Pancreas (tissue), 10 donors: ENCODE results near the gene CDH7. TPM values are rescaled to one million over a fixed set of nuclear protein-coding genes. Genes with fewer than 3 reads are reported as not detected.

ENCODE experiments used
- ATAC-seq, 4 donors: fragments of 200-7000 bp; cut with Tn5 transposase; one replicate each; pipeline versions ENCODE4 v1.8.0 to v1.9.1; 2020; ENCODE audit warnings: mild to moderate bottlenecking in 4 of 4, moderate library complexity in 4 of 4
- DNase-seq, 6 donors: peaks; one replicate each; pipeline ENCODE4 v3.0.0-alpha.2; 2020
- FAIRE-seq: peaks from 2 replicates; lab custom pipeline; 2012; peaks lifted over from hg19 to GRCh38; lab: Jason Lieb, UNC
- H3K27ac ChIP-seq, 4 donors: fragments of 200-600 bp; sonication (generic); 1 replicate in 3 of 4; 2 replicates in 1 of 4; pipeline versions ENCODE4 v1.5.0 to v1.8.0; 2020
- H3K27me3 ChIP-seq, 4 donors: fragments of 200-600 bp; one replicate each; pipeline ENCODE4 v1.8.0; 2021
- H3K36me3 ChIP-seq, 3 donors: fragments of 200-600 bp; sonication (generic) in 1 of 3; one replicate each; pipeline versions ENCODE4 v1.5.0 to v1.8.0; 2020 to 2021
- H3K4me1 ChIP-seq, 3 donors: fragments of 200-600 bp; one replicate each; pipeline ENCODE4 v1.8.0; 2021
- H3K4me3 ChIP-seq, 4 donors: fragments of 200-600 bp; sonication (generic) in 2 of 4; one replicate each; pipeline versions ENCODE4 v1.5.0 to v1.8.0; 2020 to 2021
- H3K9me3 ChIP-seq, 4 donors: fragments of 200-600 bp; one replicate each; pipeline ENCODE4 v1.8.0; 2021
- CTCF ChIP-seq, 4 donors: fragments of 200-600 bp; sonication (generic) in 3 of 4; IDR thresholded peaks; one replicate each; pipeline versions ENCODE4 v1.5.0 to v1.8.0; 2021; ENCODE audit warnings: antibody characterized with exemption in 4 of 4
- WGBS, 2 donors: extraction: QIAGEN DNeasy Blood & Tissue Kit; methylation state at CpG; one replicate each; pipeline ENCODE4 v1.1.7; 2013; 5-methylcytosine and 5-hydroxymethylcytosine counted together
- intact Hi-C, 3 donors: fragments of 100-400 bp; cut with DNase I; formaldehyde crosslinking; loops; one replicate each; pipeline versions ENCODE4 v1.11.1 to v1.14.2; 2022
- polyA plus RNA-seq, 2 donors: library from polyadenylated mRNA; stranded (reverse); fragments of 200-250 nt; gene quantifications; one replicate each; pipeline ENCODE4 v1.2.3, GENCODE V29; 2013
- total RNA-seq, 6 donors: library from RNA; stranded (reverse); fragmentation: NEBNext Ultra II Directional in 4 of 6; extraction: Animal tissue kit (Norgen Biotek cat#: 25700) in 4 of 6; gene quantifications; one replicate each; pipeline versions ENCODE4 v1.2.1 to v1.2.4, GENCODE V29; 2021 to 2023
- donor health status: healthy with polysubstance abuse.
- donor health status: DM: no; HTN: no; CAD: no; lungs with moderate emphysema.
- donor health status: DM: no; HTN: no; CAD: no.
- donor health status: control.
- donor health status: control.
- donor health status: Bipolar disorder and iron deficiency.
- donor health status: DM: yes; HTN: yes; CAD: no.
- donor health status: DM: no; HTN: no; CAD: no.
- donor health status: DM: no; HTN: no; CAD: no.
- donor health status: DM: yes; HTN: yes; CAD: no.

Gene CDH7
- total and polyA plus RNA-seq, 8 donors, result not detected

- FAIRE-seq, result no peak
- intact Hi-C loops, result loop anchor here in 1 of 3 donors (10.0 kb wide), 1 partner anchor 769 kb away; no protein-coding TSS in a partner anchor
- peak in 4 of 6 donors; percentile 5 to 63 (median 18) for DNase-seq
- no peaks in the 10 kb centered on the region for H3K9me3 ChIP-seq
- TF ChIP-seq CTCF (IDR thresholded peaks at IDR 0.05), result peak in 3 of 4 donors; percentile 15 to 29 (median 28)
- WGBS, 2 donors, result 13 to 16% methylated on average over 9 of the region's 9 CpGs
- ATAC-seq, result peak in 3 of 4 donors; percentile 66 to 87 (median 79)
- H3K4me1 ChIP-seq, result no peaks in the 10 kb centered on the region
- no peak overlapping the region for H3K4me3 ChIP-seq
- no peak overlapping the region for H3K27ac ChIP-seq
- no peaks in the 10 kb centered on the region for H3K27me3 ChIP-seq
- H3K36me3 ChIP-seq, result no peaks in the 10 kb centered on the region
Observed at GRCh38 chr18:65725251-65726050, 25.4 kb upstream of the CDH7 start.

- intact Hi-C loops, result no loop called here
- no peak overlapping the region for H3K4me3 ChIP-seq
- no peaks in the 10 kb centered on the region for H3K27me3 ChIP-seq
- H3K36me3 ChIP-seq, result no peaks in the 10 kb centered on the region
- DNase-seq, result no peak
- no peak overlapping the region for H3K27ac ChIP-seq
- FAIRE-seq, result no peak
- 54 to 69% methylated on average over 3 of the region's 3 CpGs for WGBS, 2 donors
- no peak for ATAC-seq
- no peaks in the 10 kb centered on the region for H3K4me1 ChIP-seq
- no peaks in the 10 kb centered on the region for H3K9me3 ChIP-seq
- no peak for TF ChIP-seq CTCF (IDR thresholded peaks at IDR 0.05)
Observed at GRCh38 chr18:65735155-65735554, 15.7 kb upstream of the CDH7 start.

GRCh38 chr18:65737471-65737955, 13.3 kb upstream of the CDH7 start:
- FAIRE-seq, result no peak
- intact Hi-C loops, result no loop called here
- no peak overlapping the region for H3K4me3 ChIP-seq
- no peak for DNase-seq
- no peak for ATAC-seq
- TF ChIP-seq CTCF (IDR thresholded peaks at IDR 0.05), result no peak
- H3K27ac ChIP-seq, result no peak overlapping the region
- no peaks in the 10 kb centered on the region for H3K4me1 ChIP-seq
- H3K27me3 ChIP-seq, result no peaks in the 10 kb centered on the region
- no peaks in the 10 kb centered on the region for H3K36me3 ChIP-seq
- WGBS, 2 donors, result 36 to 47% methylated on average over 2 of the region's 2 CpGs
- H3K9me3 ChIP-seq, result no peaks in the 10 kb centered on the region

- Histone ChIP-seq H3K4me3 (no peak overlapping the region), H3K4me1 (no peaks in the 10 kb centered on the region), H3K27ac (no peak overlapping the region), H3K36me3 (no peaks in the 10 kb centered on the region), H3K9me3 (no peaks in the 10 kb centered on the region), H3K27me3 (peaks cover 0 to 3% (median 0%) of the 10 kb centered on the region in 4 donors)
- no peak for TF ChIP-seq CTCF (IDR thresholded peaks at IDR 0.05)
- FAIRE-seq, result no peak
- intact Hi-C loops, result no loop called here
- no peak for ATAC-seq
- DNase-seq, result no peak
- 21 to 24% methylated on average over 3 of the region's 3 CpGs for WGBS, 2 donors
Observed at GRCh38 chr18:65746936-65747335, 3.9 kb upstream of the CDH7 start.

- no peak for TF ChIP-seq CTCF (IDR thresholded peaks at IDR 0.05)
Observed at GRCh38 chr18:65748321-65748720, 2.5 kb upstream of the CDH7 start.

More at GRCh38 chr18:65748321-65748720, 2.5 kb upstream of the CDH7 start:
- Histone ChIP-seq H3K9me3 (no peaks in the 10 kb centered on the region), H3K27ac (no peak overlapping the region), H3K4me1 (no peaks in the 10 kb centered on the region), H3K36me3 (no peaks in the 10 kb centered on the region), H3K27me3 (peaks cover 0 to 4% (median 0%) of the 10 kb centered on the region in 4 donors), H3K4me3 (no peak overlapping the region)
- ATAC-seq (no peak), DNase-seq (no peak), FAIRE-seq (no peak)
- intact Hi-C loops, result no loop called here
- WGBS, 2 donors, result 46 to 54% methylated on average over 2 of the region's 2 CpGs
